H1 (cell line): ENCODE data around the gene DDX51. TPM values are rescaled to one million over a fixed set of nuclear protein-coding genes. Genes with fewer than 3 reads are reported as not detected.

Experiments used
- ASH2L ChIP-seq: fragments of 200-600, 300-600 bp; sonication (generic); IDR thresholded peaks from one replicate; pipeline ENCODE4 v1.7.1; 2017; ENCODE audit warnings: low read length
- CHD1 ChIP-seq: IDR thresholded peaks from 2 replicates; pipeline ENCODE4 v1.6.1; 2012; ENCODE audit warnings: low read depth, low read length, improper control_type of control experiment
- CREB1 ChIP-seq: IDR thresholded peaks from 2 replicates; pipeline ENCODE4 v1.6.1; 2012; ENCODE audit warnings: inconsistent platforms
- EGR1 ChIP-seq: IDR thresholded peaks from 2 replicates; pipeline ENCODE4 v1.6.1; 2011; ENCODE audit warnings: low read depth, low read length, borderline replicate concordance
- KDM5A ChIP-seq: fragments of 200-600 bp; IDR thresholded peaks from 2 replicates; pipeline ENCODE4 v1.7.1; 2012; ENCODE audit warnings: mild to moderate bottlenecking, low read length, inconsistent platforms, mixed read lengths
- MAX ChIP-seq: IDR thresholded peaks from 2 replicates; pipeline ENCODE4 v1.6.1; 2012; ENCODE audit warnings: inconsistent platforms
- NRF1 ChIP-seq: IDR thresholded peaks from 2 replicates; pipeline ENCODE4 v1.6.1; 2011; ENCODE audit warnings: mild to moderate bottlenecking, low read depth, low read length, improper control_type of control experiment
- SUZ12 ChIP-seq: fragments of 200-600 bp; sonication (generic); IDR thresholded peaks from 2 replicates; pipeline ENCODE4 v1.6.1; 2012; ENCODE audit warnings: mild to moderate bottlenecking, inconsistent platforms, low read length, moderate library complexity, mixed read lengths
- YY1 ChIP-seq: IDR thresholded peaks from 2 replicates; pipeline ENCODE4 v1.6.1; 2011; ENCODE audit warnings: low read depth, mild to moderate bottlenecking, low read length
- polyA plus RNA-seq, 7 experiments: library from polyadenylated mRNA; depleted of rRNA in 3 of 7; stranded (reverse) in 5 of 7; unstranded in 2 of 7; fragments of >200 nt in 5 of 7; fragments of 200-250 nt in 2 of 7; gene quantifications; 1 replicate in 5 of 7; 2 replicates in 1 of 7; 4 replicates in 1 of 7; pipeline versions ENCODE4 v1.2.1 to v1.2.3, GENCODE V29; 2011 to 2013; ENCODE audit warnings: missing spikeins in 2 of 7, mixed read lengths in 2 of 7
- total RNA-seq: library from RNA; stranded (reverse); fragmentation: NEBNext Ultra II Directional; extraction: Animal tissue kit (Norgen Biotek cat#: 25700); gene quantifications from 2 replicates; pipeline ENCODE4 v1.2.1, GENCODE V29; 2021

DDX51 gene
- total and polyA plus RNA-seq, 2 of the 8 experiments (the other 6 are each of a cell fraction or from before 2014, with no cell fraction given) = 11.2 to 24.4 TPM

GRCh38 chr12:132154941-132155770 is 11.0 kb upstream of the DDX51 start (continued):
- TF ChIP-seq SUZ12 = no peak
- TF ChIP-seq YY1 = no peak
- no peak for TF ChIP-seq EGR1
- TF ChIP-seq MAX = no peak
- TF ChIP-seq CREB1 = no peak
- TF ChIP-seq KDM5A = no peak
- no peak for TF ChIP-seq ASH2L
- TF ChIP-seq CHD1 = no peak
- no peak for TF ChIP-seq NRF1
- TF ChIP-seq, all 59 proteins: peak for 0
